Panc1 (cell line): ENCODE measurements around the gene TBC1D22A. TPM values are rescaled to one million over a fixed set of nuclear protein-coding genes. Genes with fewer than 3 reads are reported as not detected.
"Not testable (repeated sequence)": the region's sequence is repeated elsewhere in the genome, so short reads cannot be mapped to it uniquely, and the experiment has no call there.

Experiments
- ATAC-seq: fragments of 200-7000 bp; cut with Tn5 transposase; 2 replicates; pipeline ENCODE4 v1.9.1; 2020; ENCODE audit warnings: mild to moderate bottlenecking, moderate library complexity
- BruUV-seq: library from RNA; stranded (reverse); fragments of 400-500 nt; replicated peaks from 2 replicates; lab custom pipeline; 2021; lab: Mats Ljungman, UMichigan
- CTCF ChIA-PET: fragments of 300-600 bp; sonication (Branson Sonifier 250); formaldehyde crosslinking; loops from one replicate; lab custom pipeline; 2022; ENCODE audit warnings: antibody characterized with exemption; lab: Charles Lee
- POLR2A ChIA-PET: fragments of 300-600 bp; sonication (Branson Sonifier 250); formaldehyde crosslinking; loops from one replicate; lab custom pipeline; 2022; ENCODE audit warnings: antibody characterized with exemption; lab: Charles Lee
- DNase-seq: peaks from one replicate; pipeline ENCODE4 v3.0.0-alpha.2; 2010; ENCODE audit warnings: low read depth, low spot score
- H3K27ac ChIP-seq: 2 replicates; pipeline ENCODE4 v1.5.1; 2011; ENCODE audit warnings: mild to moderate bottlenecking, low read length, inconsistent platforms
- H3K27me3 ChIP-seq: fragments of 200-500 bp; sonication (Bioruptor generic); 2 replicates; pipeline ENCODE4 v1.6.0; 2014; ENCODE audit warnings: low read length, inconsistent platforms; ENCODE audit not compliant: control insufficient read depth, insufficient read depth
- H3K36me3 ChIP-seq: fragments of 200-500 bp; sonication (Bioruptor generic); 2 replicates; pipeline ENCODE4 v1.5.1; 2014; ENCODE audit warnings: inconsistent platforms, mild to moderate bottlenecking, low read length, moderate library complexity; ENCODE audit not compliant: control insufficient read depth, insufficient read depth
- H3K4me1 ChIP-seq: 2 replicates; pipeline ENCODE4 v1.5.1; 2011; ENCODE audit warnings: inconsistent platforms, mild to moderate bottlenecking, low read length, moderate library complexity; ENCODE audit not compliant: control insufficient read depth, insufficient read depth
- H3K4me3 ChIP-seq, 2 experiments: 2 replicates each; pipeline ENCODE4 v1.5.1; 2011 to 2012; ENCODE audit warnings: low read depth in 2 of 2, low read length in 2 of 2, mild to moderate bottlenecking in 2 of 2, inconsistent platforms in 1 of 2, moderate library complexity in 1 of 2
- H3K9me3 ChIP-seq: fragments of 200-500 bp; sonication (Bioruptor generic); 2 replicates; pipeline ENCODE4 v1.5.1; 2014; ENCODE audit warnings: low read depth, mild to moderate bottlenecking, inconsistent platforms, low read length, moderate library complexity; ENCODE audit not compliant: control insufficient read depth, insufficient read depth
- CTCF ChIP-seq: fragments of 450-650 bp; IDR thresholded peaks from 2 replicates; pipeline ENCODE4 v1.5.1; 2017; ENCODE audit warnings: mild to moderate bottlenecking
- POLR2AphosphoS5 ChIP-seq: IDR thresholded peaks from 2 replicates; pipeline ENCODE4 v1.6.1; 2012; ENCODE audit warnings: mild to moderate bottlenecking, low read depth, low read length, moderate library complexity
- SIN3A ChIP-seq: IDR thresholded peaks from 2 replicates; pipeline ENCODE4 v1.6.1; 2012; ENCODE audit warnings: low read depth, mild to moderate bottlenecking, low read length, moderate library complexity, borderline replicate concordance; ENCODE audit not compliant: insufficient read depth
- TCF7L2 ChIP-seq: IDR thresholded peaks from 2 replicates; pipeline ENCODE4 v1.6.1; 2011; ENCODE audit warnings: mild to moderate bottlenecking, low read depth, low read length, inconsistent platforms
- in situ Hi-C: cut with HindIII; loops from 2 replicates; pipeline ENCODE4 v1.10.0; 2016; ENCODE audit warnings: low sequenced_read_pairs, low pct_unique_long_range_greater_than_20kb
- intact Hi-C: fragments of 100-400 bp; cut with micrococcal nuclease; formaldehyde crosslinking; loops from one replicate; pipeline ENCODE4 v1.10.0; 2022; ENCODE audit not compliant: unreplicated experiment
- total RNA-seq: library from RNA; stranded (reverse); gene quantifications from one replicate; pipeline ENCODE4 v1.2.1, GENCODE V29; 2021; ENCODE audit not compliant: unreplicated experiment
- TF ChIP-seq, protein P1 (sequence below), 2 experiments: IDR thresholded peaks; 2 replicates each; pipeline ENCODE4 v1.6.1; 2011 to 2012; ENCODE audit warnings: low read depth in 2 of 2, control low read depth in 1 of 2, low read length in 1 of 2, mild to moderate bottlenecking in 1 of 2, moderate library complexity in 1 of 2; ENCODE audit not compliant: insufficient read depth in 1 of 2

The TBC1D22A gene
- total RNA-seq, 1 experiment from 2014 or later, result 28.7 TPM

GRCh38 chr22:47115921-47116320, 353.5 kb downstream of the TBC1D22A start:
- H3K27ac ChIP-seq, result no peak overlapping the region
- no peak for DNase-seq
- no peak for ATAC-seq
- BruUV-seq, result no TSS peak
- intact Hi-C loops, result no loop called here
- no peaks in the 10 kb centered on the region for H3K4me1 ChIP-seq
- ChIA-PET POLR2A (no interaction called here), CTCF (no interaction called here)
- in situ Hi-C loops, result no loop called here
- H3K27me3 ChIP-seq, result no peaks in the 10 kb centered on the region
- no peaks in the 10 kb centered on the region for H3K9me3 ChIP-seq
- H3K4me3 ChIP-seq, result no peak overlapping the region
- no peaks in the 10 kb centered on the region for H3K36me3 ChIP-seq
- TF ChIP-seq, protein P1, sequence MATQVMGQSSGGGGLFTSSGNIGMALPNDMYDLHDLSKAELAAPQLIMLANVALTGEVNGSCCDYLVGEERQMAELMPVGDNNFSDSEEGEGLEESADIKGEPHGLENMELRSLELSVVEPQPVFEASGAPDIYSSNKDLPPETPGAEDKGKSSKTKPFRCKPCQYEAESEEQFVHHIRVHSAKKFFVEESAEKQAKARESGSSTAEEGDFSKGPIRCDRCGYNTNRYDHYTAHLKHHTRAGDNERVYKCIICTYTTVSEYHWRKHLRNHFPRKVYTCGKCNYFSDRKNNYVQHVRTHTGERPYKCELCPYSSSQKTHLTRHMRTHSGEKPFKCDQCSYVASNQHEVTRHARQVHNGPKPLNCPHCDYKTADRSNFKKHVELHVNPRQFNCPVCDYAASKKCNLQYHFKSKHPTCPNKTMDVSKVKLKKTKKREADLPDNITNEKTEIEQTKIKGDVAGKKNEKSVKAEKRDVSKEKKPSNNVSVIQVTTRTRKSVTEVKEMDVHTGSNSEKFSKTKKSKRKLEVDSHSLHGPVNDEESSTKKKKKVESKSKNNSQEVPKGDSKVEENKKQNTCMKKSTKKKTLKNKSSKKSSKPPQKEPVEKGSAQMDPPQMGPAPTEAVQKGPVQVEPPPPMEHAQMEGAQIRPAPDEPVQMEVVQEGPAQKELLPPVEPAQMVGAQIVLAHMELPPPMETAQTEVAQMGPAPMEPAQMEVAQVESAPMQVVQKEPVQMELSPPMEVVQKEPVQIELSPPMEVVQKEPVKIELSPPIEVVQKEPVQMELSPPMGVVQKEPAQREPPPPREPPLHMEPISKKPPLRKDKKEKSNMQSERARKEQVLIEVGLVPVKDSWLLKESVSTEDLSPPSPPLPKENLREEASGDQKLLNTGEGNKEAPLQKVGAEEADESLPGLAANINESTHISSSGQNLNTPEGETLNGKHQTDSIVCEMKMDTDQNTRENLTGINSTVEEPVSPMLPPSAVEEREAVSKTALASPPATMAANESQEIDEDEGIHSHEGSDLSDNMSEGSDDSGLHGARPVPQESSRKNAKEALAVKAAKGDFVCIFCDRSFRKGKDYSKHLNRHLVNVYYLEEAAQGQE (IDR thresholded peaks at IDR 0.05; ENCODE audit: insufficient read depth in 1 of 2, low read depth in 2 of 2, low read length in 1 of 2), result no peak
- no peak for TF ChIP-seq SIN3A
- TF ChIP-seq POLR2AphosphoS5, result no peak
- TF ChIP-seq TCF7L2, result no peak
- no peak for TF ChIP-seq CTCF

DNA sequence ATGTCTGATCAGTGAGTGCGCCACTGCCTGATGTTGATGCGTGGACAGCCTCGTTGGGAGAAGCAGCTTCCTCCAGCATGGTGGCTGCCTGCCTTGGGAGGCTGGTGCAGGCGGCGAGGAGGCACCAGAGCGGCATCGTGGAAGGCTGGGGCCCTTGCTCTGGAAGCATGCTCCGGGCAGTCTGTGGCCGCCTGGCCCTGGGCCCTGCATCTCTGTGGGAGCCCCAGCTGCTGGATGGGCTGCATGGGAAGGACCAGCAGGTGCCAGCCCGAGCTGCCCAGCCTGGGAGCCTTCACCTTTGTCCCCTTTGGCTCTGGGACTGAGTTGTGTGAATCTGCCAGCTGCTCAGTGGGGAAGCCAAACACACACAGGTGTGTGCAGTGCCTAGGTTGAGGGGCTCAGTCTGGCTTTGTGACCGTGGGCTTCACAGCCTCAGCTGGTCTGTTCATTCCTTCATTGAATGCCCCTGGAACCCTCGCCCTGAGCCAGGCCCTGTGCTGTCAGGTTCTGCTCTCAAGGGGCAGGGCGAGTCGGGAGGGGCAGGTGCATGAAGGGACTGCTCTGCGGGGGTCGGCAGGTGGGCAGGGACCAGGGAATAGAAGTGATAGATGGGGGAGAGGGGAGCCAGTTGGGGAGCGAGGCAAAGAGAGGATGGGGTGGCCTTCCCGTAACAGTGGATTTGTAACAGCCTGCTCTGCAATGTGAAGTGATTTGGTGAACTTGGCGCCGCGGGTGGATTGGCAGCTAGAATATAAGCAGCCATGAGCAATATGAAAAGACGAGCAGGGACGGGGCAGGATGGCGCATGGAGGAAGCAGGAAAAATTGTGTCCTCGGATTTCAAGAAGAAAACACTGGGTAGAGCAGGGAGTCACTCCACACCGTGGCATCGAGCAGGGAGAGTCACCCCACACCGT, 354.2 kb downstream of the TBC1D22A start:
- Histone ChIP-seq H3K36me3 (no peaks in the 10 kb centered on the region), H3K9me3 (no peaks in the 10 kb centered on the region), H3K27me3 (no peaks in the 10 kb centered on the region), H3K27ac (no peak overlapping the region), H3K4me1 (no peaks in the 10 kb centered on the region), H3K4me3 (no peak overlapping the region)
- DNase-seq (no peak), ATAC-seq (no peak)
- ChIA-PET POLR2A (no interaction called here), CTCF (no interaction called here)
- BruUV-seq, result no TSS peak
- intact Hi-C loops (no loop called here), in situ Hi-C loops (no loop called here)
- no peak for TF ChIP-seq POLR2AphosphoS5
- no peak for TF ChIP-seq CTCF
- TF ChIP-seq, protein P1 (IDR thresholded peaks at IDR 0.05; ENCODE audit: insufficient read depth in 1 of 2, low read depth in 2 of 2, low read length in 1 of 2), result no peak
- TF ChIP-seq TCF7L2, result no peak

DNA sequence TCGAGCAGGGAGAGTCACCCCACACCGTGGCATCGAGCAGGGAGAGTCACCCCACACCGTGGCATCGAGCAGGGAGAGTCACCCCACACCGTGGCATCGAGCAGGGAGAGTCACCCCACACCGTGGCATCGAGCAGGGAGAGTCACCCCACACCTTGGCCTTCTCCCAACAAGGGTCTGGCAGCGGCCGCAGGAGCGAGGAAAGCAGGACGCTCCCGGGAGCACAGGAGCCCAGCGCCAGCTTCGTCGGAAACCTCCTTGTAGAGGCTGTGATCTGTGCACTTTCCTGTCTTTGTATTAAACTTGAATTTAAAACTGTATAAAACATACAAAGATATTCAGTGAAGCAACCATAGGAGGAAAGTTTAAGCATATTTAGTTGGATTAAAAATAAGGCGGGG, 355.0 kb downstream of the TBC1D22A start:
- in situ Hi-C loops, H3K36me3 ChIP-seq, BruUV-seq, H3K4me3 ChIP-seq, intact Hi-C loops, ATAC-seq, H3K4me1 ChIP-seq, CTCF ChIA-PET, POLR2A ChIA-PET, DNase-seq, H3K27me3 ChIP-seq, H3K27ac ChIP-seq, H3K9me3 ChIP-seq: not testable (repeated sequence)
